HG03064 (cell line): ENCODE measurements around the gene ASCL1.

ENCODE experiments used
- ATAC-seq: cut with Tn5 transposase; IDR thresholded peaks from one replicate; pipeline ENCODE4 v1.9.1; 2021; ENCODE audit warnings: low read depth; ENCODE audit not compliant: unreplicated experiment

The ASCL1 gene

GRCh38 chr12:102973583-102973982 is 16.1 kb downstream of the ASCL1 start:
- no peak for ATAC-seq

GRCh38 chr12:102976609-102977280 is 19.3 kb downstream of the ASCL1 start:
- no peak for ATAC-seq

- ATAC-seq: no peak
These were observed 20.7 kb downstream of the ASCL1 start for GRCh38 chr12:102977945-102978706.

- ATAC-seq: no peak
These were observed 22.9 kb downstream of the ASCL1 start for GRCh38 chr12:102980350-102980749.

GRCh38 chr12:102990419-102990818 is 32.9 kb downstream of the ASCL1 start:
- ATAC-seq: no peak

GRCh38 chr12:102992297-102992696 is 34.8 kb downstream of the ASCL1 start:
- ATAC-seq: no peak

- ATAC-seq: no peak
These were observed 35.2 kb downstream of the ASCL1 start for GRCh38 chr12:102992720-102993119.

- no peak for ATAC-seq
These were observed 36.1 kb downstream of the ASCL1 start for GRCh38 chr12:102993537-102993936.

- no peak for ATAC-seq
These were observed 37.9 kb downstream of the ASCL1 start for GRCh38 chr12:102995372-102995771.
